ENCODE measurements around the gene DNAH7. TPM values are rescaled to one million over a fixed set of nuclear protein-coding genes. Genes with fewer than 3 reads are reported as not detected.

The DNAH7 gene
- total RNA-seq, 6 donors from 2014 or later = 1.6 to 33.5 (median 7.8) TPM

GRCh38 chr2:195857132-195857531 lies 211.5 kb downstream of the DNAH7 start:
- no peak overlapping the region for H3K4me3 ChIP-seq
- H3K4me1 ChIP-seq = no peaks in the 10 kb centered on the region
- H3K27me3 ChIP-seq = no peaks in the 10 kb centered on the region
- WGBS, 2 donors = 86 to 87% methylated on average over 2 of the region's 2 CpGs
- no peak overlapping the region for H3K27ac ChIP-seq
- no peaks in the 10 kb centered on the region for H3K36me3 ChIP-seq
- no peak for ATAC-seq (ENCODE audit: low FRiP score in 2 of 2)
- TF ChIP-seq POLR2A (IDR thresholded peaks at IDR 0.05) = no peak
- no peak for TF ChIP-seq POLR2AphosphoS5 (IDR thresholded peaks at IDR 0.05)
- no peak for TF ChIP-seq CTCF (IDR thresholded peaks at IDR 0.05)
- no peak for TF ChIP-seq EP300 (IDR thresholded peaks at IDR 0.05)
- DNase-seq = no peak
- H3K9me3 ChIP-seq = no peaks in the 10 kb centered on the region

DNA sequence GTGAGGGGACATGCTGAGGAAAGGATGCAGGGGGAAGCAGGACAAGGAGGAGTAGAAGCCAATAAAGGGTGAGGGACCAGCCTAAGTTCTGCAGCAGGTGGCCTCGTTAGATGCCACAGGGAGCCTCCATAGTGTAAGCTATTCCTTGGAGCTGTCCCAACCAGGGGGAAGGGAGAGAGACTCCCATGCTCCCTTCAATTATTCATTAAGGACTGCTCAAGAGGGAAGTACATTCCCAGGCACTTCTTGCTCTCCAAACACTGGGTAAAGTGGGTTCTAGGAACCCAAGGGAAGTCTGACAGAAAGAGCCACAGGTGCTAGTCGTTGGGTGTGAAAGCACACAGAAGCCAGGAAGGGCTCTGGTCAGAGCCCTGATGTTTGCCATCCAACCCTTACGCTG lies 217.9 kb downstream of the DNAH7 start:
- H3K4me1 ChIP-seq = no peaks in the 10 kb centered on the region
- H3K27me3 ChIP-seq = no peaks in the 10 kb centered on the region
- DNase-seq = peak in 1 of 2 donors; percentile 21
- 65 to 70% methylated on average over 3 of the region's 3 CpGs for WGBS, 2 donors
- H3K36me3 ChIP-seq = no peaks in the 10 kb centered on the region
- ATAC-seq (ENCODE audit: low FRiP score in 2 of 2) = peak in 1 of 2 donors; percentile 55
- TF ChIP-seq POLR2A (IDR thresholded peaks at IDR 0.05) = no peak
- TF ChIP-seq EP300 (IDR thresholded peaks at IDR 0.05) = no peak
- no peak for TF ChIP-seq CTCF (IDR thresholded peaks at IDR 0.05)
- TF ChIP-seq POLR2AphosphoS5 (IDR thresholded peaks at IDR 0.05) = no peak
- H3K4me3 ChIP-seq = no peak overlapping the region
- no peaks in the 10 kb centered on the region for H3K9me3 ChIP-seq
- H3K27ac ChIP-seq = no peak overlapping the region

GRCh38 chr2:195848119-195848899 lies 220.3 kb downstream of the DNAH7 start:
- TF ChIP-seq POLR2AphosphoS5 (IDR thresholded peaks at IDR 0.05) (no peak), POLR2A (IDR thresholded peaks at IDR 0.05) (no peak), EP300 (IDR thresholded peaks at IDR 0.05) (no peak), CTCF (IDR thresholded peaks at IDR 0.05) (no peak)
- no peak overlapping the region for H3K27ac ChIP-seq
- no peaks in the 10 kb centered on the region for H3K27me3 ChIP-seq
- WGBS, 2 donors = 86 to 91% methylated on average over 4 of the region's 4 CpGs
- H3K9me3 ChIP-seq = no peaks in the 10 kb centered on the region
- H3K4me3 ChIP-seq = no peak overlapping the region
- no peak for ATAC-seq (ENCODE audit: low FRiP score in 2 of 2)
- no peaks in the 10 kb centered on the region for H3K36me3 ChIP-seq
- H3K4me1 ChIP-seq = no peaks in the 10 kb centered on the region
- peak in 1 of 2 donors; percentile 20 for DNase-seq

DNA sequence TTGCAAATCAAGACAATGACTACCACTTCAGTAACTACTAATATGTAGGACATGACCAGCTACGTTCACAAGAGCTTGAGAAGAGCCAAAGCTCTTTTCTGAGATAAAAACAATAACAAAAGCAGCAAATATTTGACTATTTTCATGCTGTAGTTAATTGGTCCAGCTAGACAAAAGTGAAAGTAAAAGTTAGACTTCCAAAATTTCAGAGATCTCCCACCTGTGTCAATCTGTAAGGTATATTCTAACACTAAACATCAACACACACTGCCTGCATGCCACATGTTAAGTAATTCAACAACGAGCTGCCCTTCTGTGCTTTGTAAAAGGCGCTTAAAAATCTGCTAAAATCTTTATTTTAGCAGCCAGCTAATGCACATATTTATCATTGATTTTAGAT lies 225.7 kb downstream of the DNAH7 start:
- no peak for ATAC-seq (ENCODE audit: low FRiP score in 2 of 2)
- no peak for TF ChIP-seq EP300 (IDR thresholded peaks at IDR 0.05)
- TF ChIP-seq CTCF (IDR thresholded peaks at IDR 0.05) = no peak
- no peak for TF ChIP-seq POLR2A (IDR thresholded peaks at IDR 0.05)
- TF ChIP-seq POLR2AphosphoS5 (IDR thresholded peaks at IDR 0.05) = no peak
- Histone ChIP-seq H3K36me3 (no peaks in the 10 kb centered on the region), H3K9me3 (no peaks in the 10 kb centered on the region), H3K4me3 (no peak overlapping the region), H3K4me1 (no peaks in the 10 kb centered on the region), H3K27ac (no peak overlapping the region), H3K27me3 (no peaks in the 10 kb centered on the region)
- 76 to 78% methylated on average over 3 of the region's 3 CpGs for WGBS, 2 donors
- no peak for DNase-seq

GRCh38 chr2:195838002-195838401 lies 230.6 kb downstream of the DNAH7 start:
- 59 to 78% methylated on average over 1 of the region's 1 CpG for whole genome bisulfite sequencing, 2 donors

More at GRCh38 chr2:195838002-195838401, 230.6 kb downstream of the DNAH7 start:
- Histone ChIP-seq H3K27ac (no peak overlapping the region), H3K4me1 (no peaks in the 10 kb centered on the region), H3K36me3 (no peaks in the 10 kb centered on the region), H3K27me3 (no peaks in the 10 kb centered on the region), H3K9me3 (no peaks in the 10 kb centered on the region), H3K4me3 (no peak overlapping the region)
- DNase-seq = no peak
- no peak for ATAC-seq (ENCODE audit: low FRiP score in 2 of 2)
- no peak for TF ChIP-seq EP300 (IDR thresholded peaks at IDR 0.05)
- no peak for TF ChIP-seq POLR2AphosphoS5 (IDR thresholded peaks at IDR 0.05)
